H1 (cell line): ENCODE measurements around the gene DSTYK. TPM values are rescaled to one million over a fixed set of nuclear protein-coding genes. Genes with fewer than 3 reads are reported as not detected.

Experiments used
- CTCF ChIA-PET: fragments of 300-600 bp; sonication (Branson Sonifier 250); formaldehyde crosslinking; loops from one replicate; lab custom pipeline; 2021; ENCODE audit not compliant: partially characterized antibody; lab: Charles Lee
- POLR2A ChIA-PET: fragments of 300-600 bp; sonication (Branson Sonifier 250); formaldehyde crosslinking; loops from one replicate; lab custom pipeline; 2021; ENCODE audit warnings: inconsistent platforms; ENCODE audit not compliant: partially characterized antibody; lab: Charles Lee
- DNase-seq, 2 experiments: peaks; one replicate each; pipeline versions ENCODE4 v3.0.0 to v3.0.0-alpha.2; 2010 to 2022; ENCODE audit warnings: low spot score in 2 of 2, low read depth in 1 of 2, mixed read lengths in 1 of 2
- FAIRE-seq: peaks from 2 replicates; lab custom pipeline; 2011; peaks lifted over from hg19 to GRCh38; lab: Jason Lieb, UNC
- H2AFZ ChIP-seq: 2 replicates; pipeline ENCODE4 v1.8.1; 2012; ENCODE audit warnings: low read length, inconsistent platforms
- H2AK5ac ChIP-seq: 2 replicates; pipeline ENCODE4 v1.6.1; 2013; ENCODE audit warnings: low read depth, low read length
- H2BK120ac ChIP-seq: replicated peaks from 2 replicates; pipeline ENCODE3; 2013; ENCODE audit warnings: low read depth, low read length, inconsistent platforms
- H2BK12ac ChIP-seq: 2 replicates; pipeline ENCODE4 v1.6.1; 2013; ENCODE audit warnings: low read depth, low read length
- H2BK15ac ChIP-seq: 2 replicates; pipeline ENCODE4 v1.6.1; 2013; ENCODE audit warnings: low read length
- H2BK20ac ChIP-seq: 2 replicates; pipeline ENCODE4 v1.6.1; 2013; ENCODE audit warnings: low read length
- H2BK5ac ChIP-seq: 2 replicates; pipeline ENCODE4 v1.6.1; 2013; ENCODE audit warnings: low read depth, low read length
- H3K14ac ChIP-seq: 2 replicates; pipeline ENCODE4 v1.6.1; 2013; ENCODE audit warnings: inconsistent platforms; ENCODE audit not compliant: insufficient read length
- H3K18ac ChIP-seq: 2 replicates; pipeline ENCODE4 v1.6.1; 2013; ENCODE audit warnings: low read length; ENCODE audit errors: extremely low read depth
- H3K23ac ChIP-seq: 2 replicates; pipeline ENCODE4 v1.6.1; 2013; ENCODE audit warnings: inconsistent platforms; ENCODE audit not compliant: insufficient read length
- H3K23me2 ChIP-seq: 2 replicates; pipeline ENCODE4 v1.6.1; 2013; ENCODE audit warnings: low read depth, low read length
- H3K27ac ChIP-seq: 2 replicates; pipeline ENCODE4 v1.6.1; 2011; ENCODE audit warnings: low read depth, low read length, inconsistent platforms
- H3K27me3 ChIP-seq, 4 experiments: replicated peaks in 1 of 4; 1 replicate in 1 of 4; 2 replicates in 3 of 4; pipeline versions ENCODE4 v1.6.1 to v1.8.1; 2011 to 2013; ENCODE audit warnings: low read length in 3 of 4, mild to moderate bottlenecking in 3 of 4, inconsistent platforms in 2 of 4, mixed read lengths in 2 of 4, moderate library complexity in 1 of 4; ENCODE audit not compliant: control insufficient read depth in 3 of 4, insufficient read depth in 3 of 4; ENCODE audit errors: extremely low read depth in 1 of 4
- H3K36me3 ChIP-seq, 4 experiments: 2 replicates each; pipeline versions ENCODE4 v1.6.1 to v1.8.1; 2011 to 2013; ENCODE audit warnings: mild to moderate bottlenecking in 4 of 4, low read length in 3 of 4, moderate library complexity in 2 of 4, control low read depth in 1 of 4, inconsistent platforms in 1 of 4; ENCODE audit not compliant: insufficient read depth in 4 of 4, control insufficient read depth in 2 of 4
- H3K4ac ChIP-seq: replicated peaks from 2 replicates; pipeline ENCODE3; 2013; ENCODE audit warnings: low read length, low read depth, mixed read lengths, inconsistent platforms; ENCODE audit not compliant: insufficient read length
- H3K4me1 ChIP-seq, 4 experiments: replicated peaks in 1 of 4; 1 replicate in 1 of 4; 2 replicates in 3 of 4; pipeline versions ENCODE4 v1.6.1 to v1.8.1; 2011 to 2013; ENCODE audit warnings: low read length in 3 of 4, inconsistent platforms in 2 of 4, mixed read lengths in 1 of 4; ENCODE audit not compliant: insufficient read depth in 4 of 4, control insufficient read depth in 3 of 4
- H3K4me2 ChIP-seq, 2 experiments: 2 replicates each; pipeline versions ENCODE4 v1.6.1 to v1.8.1; 2011 to 2013; ENCODE audit warnings: low read depth in 2 of 2, low read length in 2 of 2, control low read depth in 1 of 2, inconsistent platforms in 1 of 2, mild to moderate bottlenecking in 1 of 2; ENCODE audit not compliant: insufficient read depth in 1 of 2
- H3K4me3 ChIP-seq, 4 experiments: fragments of 200-600, 300-600 bp in 1 of 4; sonication (generic), shearing (Covaris generic), sonication (Bioruptor Twin) in 1 of 4; 2 replicates each; pipeline versions ENCODE4 v1.5.1 to v1.8.1; 2011 to 2016; ENCODE audit warnings: low read length in 4 of 4, low read depth in 3 of 4, control low read depth in 2 of 4, inconsistent platforms in 2 of 4, mild to moderate bottlenecking in 2 of 4, mixed read lengths in 1 of 4, moderate library complexity in 1 of 4; ENCODE audit not compliant: insufficient read depth in 2 of 4; ENCODE audit errors: extremely low read depth in 1 of 4
- H3K56ac ChIP-seq: replicated peaks from 2 replicates; pipeline ENCODE3; 2013; ENCODE audit warnings: low read depth, mild to moderate bottlenecking, mixed read lengths, low read length, inconsistent platforms; ENCODE audit not compliant: insufficient read length
- H3K79me1 ChIP-seq: 2 replicates; pipeline ENCODE4 v1.6.1; 2013; ENCODE audit warnings: low read depth, low read length, control low read depth
- H3K79me2 ChIP-seq, 2 experiments: 2 replicates each; pipeline versions ENCODE4 v1.6.1 to v1.8.1; 2012 to 2013; ENCODE audit warnings: low read length in 2 of 2, mild to moderate bottlenecking in 2 of 2, inconsistent platforms in 1 of 2; ENCODE audit not compliant: insufficient read depth in 2 of 2, control insufficient read depth in 1 of 2
- H3K9ac ChIP-seq, 4 experiments: replicated peaks in 1 of 4; 1 replicate in 1 of 4; 2 replicates in 3 of 4; pipeline versions ENCODE4 v1.6.1 to v1.8.1; 2011 to 2013; ENCODE audit warnings: low read depth in 3 of 4, low read length in 3 of 4, control low read depth in 2 of 4, mild to moderate bottlenecking in 2 of 4, moderate library complexity in 2 of 4, inconsistent platforms in 1 of 4; ENCODE audit errors: extremely low read depth in 1 of 4
- H3K9me3 ChIP-seq, 2 experiments: 2 replicates each; pipeline versions ENCODE4 v1.6.1 to v1.8.1; 2012 to 2013; ENCODE audit warnings: mild to moderate bottlenecking in 2 of 2, moderate library complexity in 2 of 2, control low read depth in 1 of 2, inconsistent platforms in 1 of 2, low read depth in 1 of 2, low read length in 1 of 2, mixed read lengths in 1 of 2; ENCODE audit not compliant: insufficient read depth in 2 of 2
- H4K20me1 ChIP-seq, 2 experiments: replicated peaks in 1 of 2; 2 replicates each; pipeline versions ENCODE3 to v1.8.1; 2011 to 2013; ENCODE audit warnings: inconsistent platforms in 2 of 2, low read length in 2 of 2, mild to moderate bottlenecking in 1 of 2; ENCODE audit not compliant: insufficient read depth in 2 of 2, control insufficient read depth in 1 of 2
- H4K5ac ChIP-seq: 2 replicates; pipeline ENCODE4 v1.6.1; 2013; ENCODE audit warnings: low read length, low read depth, mixed read lengths, inconsistent platforms; ENCODE audit not compliant: insufficient read length
- H4K8ac ChIP-seq: 2 replicates; pipeline ENCODE4 v1.8.0; 2013; ENCODE audit warnings: mild to moderate bottlenecking, moderate library complexity, low read length, inconsistent platforms; ENCODE audit not compliant: insufficient read depth; ENCODE audit errors: extremely low read depth
- H4K91ac ChIP-seq: replicated peaks from 2 replicates; pipeline ENCODE3; 2013; ENCODE audit warnings: low read length, mixed read lengths, inconsistent platforms; ENCODE audit not compliant: insufficient read length
- BACH1 ChIP-seq: IDR thresholded peaks from 2 replicates; pipeline ENCODE4 v1.6.1; 2012; ENCODE audit warnings: low read length, improper control_type of control experiment
- BCL11A ChIP-seq, 2 experiments: IDR thresholded peaks; one replicate each; pipeline ENCODE4 v1.6.1; 2011; ENCODE audit warnings: low read depth in 2 of 2, low read length in 2 of 2, mild to moderate bottlenecking in 2 of 2
- CHD2 ChIP-seq: IDR thresholded peaks from 2 replicates; pipeline ENCODE4 v1.6.1; 2012; ENCODE audit warnings: low read length, improper control_type of control experiment
- JUND ChIP-seq: IDR thresholded peaks from 2 replicates; pipeline ENCODE4 v1.6.1; 2011; ENCODE audit warnings: mild to moderate bottlenecking, improper control_type of control experiment, low read length
- KDM1A ChIP-seq: fragments of 200-600, 300-600 bp; sonication (generic); IDR thresholded peaks from 2 replicates; pipeline ENCODE4 v1.7.1; 2016; ENCODE audit warnings: mild to moderate bottlenecking, low read length, borderline replicate concordance
- KDM4A ChIP-seq: IDR thresholded peaks from one replicate; pipeline ENCODE4 v1.7.1; 2012; ENCODE audit warnings: low read depth, mild to moderate bottlenecking, moderate library complexity, low read length, inconsistent platforms; ENCODE audit not compliant: severe bottlenecking
- RBBP5 ChIP-seq: IDR thresholded peaks from 2 replicates; pipeline ENCODE4 v1.7.1; 2012; ENCODE audit warnings: low read depth, mild to moderate bottlenecking, inconsistent platforms, low read length, moderate library complexity, borderline replicate concordance
- RFX5 ChIP-seq: IDR thresholded peaks from 2 replicates; pipeline ENCODE4 v1.6.1; 2011; ENCODE audit warnings: low read depth, low read length, improper control_type of control experiment, borderline replicate concordance
- TBP ChIP-seq: IDR thresholded peaks from 2 replicates; pipeline ENCODE4 v1.6.1; 2011; ENCODE audit warnings: low read depth, low read length, improper control_type of control experiment
- WGBS, 2 experiments: shearing (Covaris generic) in 1 of 2; methylation state at CpG; one replicate each; pipeline versions ENCODE4 v1.1.6 to v1.1.7; 2013 to 2015; ENCODE audit warnings: low lambda C conversion rate in 2 of 2, mixed read lengths in 2 of 2, inconsistent platforms in 1 of 2, low coverage in 1 of 2, missing lambda C conversion rate in 1 of 2; ENCODE audit not compliant: insufficient replicate concordance in 2 of 2, insufficient coverage in 1 of 2, insufficient read length in 1 of 2; ENCODE audit errors: extremely low coverage in 1 of 2, missing lambda C conversion rate in 1 of 2; 5-methylcytosine and 5-hydroxymethylcytosine counted together
- polyA plus RNA-seq, 7 experiments: library from polyadenylated mRNA; depleted of rRNA in 3 of 7; stranded (reverse) in 5 of 7; unstranded in 2 of 7; fragments of >200 nt in 5 of 7; fragments of 200-250 nt in 2 of 7; gene quantifications; 1 replicate in 5 of 7; 2 replicates in 1 of 7; 4 replicates in 1 of 7; pipeline versions ENCODE4 v1.2.1 to v1.2.3, GENCODE V29; 2011 to 2013; ENCODE audit warnings: missing spikeins in 2 of 7, mixed read lengths in 2 of 7
- total RNA-seq: library from RNA; stranded (reverse); fragmentation: NEBNext Ultra II Directional; extraction: Animal tissue kit (Norgen Biotek cat#: 25700); gene quantifications from 2 replicates; pipeline ENCODE4 v1.2.1, GENCODE V29; 2021
- TF ChIP-seq, protein P1 (sequence below): IDR thresholded peaks from 2 replicates; pipeline ENCODE4 v1.6.1; 2012; ENCODE audit warnings: inconsistent platforms

The DSTYK gene
- total and polyA plus RNA-seq, 2 of the 8 experiments (the other 6 are each of a cell fraction or from before 2014, with no cell fraction given), result 2.7 to 8.5 TPM

GRCh38 chr1:205109711-205110110 is 101.8 kb downstream of the DSTYK start:
- Histone ChIP-seq H3K36me3 (peaks cover 1 to 32% (median 20%) of the 10 kb centered on the region in 4 experiments; a peak in 7 of 8 replicates), H3K79me2 (0 out of 4 replicates have a peak, but pooled peaks cover 2% of the 10 kb centered on the region in 2 experiments)

More at GRCh38 chr1:205109711-205110110, 101.8 kb downstream of the DSTYK start:
- Histone ChIP-seq H3K23me2 (no peaks in the 10 kb centered on the region), H3K4ac (no peak overlapping the region), H2AFZ (no peak overlapping the region), H2BK15ac (no peak overlapping the region), H2BK5ac (no peak overlapping the region), H2BK20ac (no peak overlapping the region), H2BK12ac (no peak overlapping the region), H4K91ac (no peak overlapping the region), H3K18ac (no peak overlapping the region), H3K27ac (no peak overlapping the region), H3K27me3 (no peaks in the 10 kb centered on the region), H2AK5ac (no peak overlapping the region), H3K4me3 (no peak overlapping the region), H3K79me1 (no peaks in the 10 kb centered on the region; the same call in 1 of the 2 replicates), H3K14ac (no peak overlapping the region), H3K4me2 (no peak overlapping the region), H3K9ac (no peak overlapping the region), H2BK120ac (no peak overlapping the region), H3K23ac (no peak overlapping the region), H3K56ac (no peak overlapping the region), H4K5ac (no peak overlapping the region), H3K4me1 (no peaks in the 10 kb centered on the region; a peak in 1 of 7 replicates), H4K8ac (no peak overlapping the region), H3K9me3 (no peaks in the 10 kb centered on the region), H4K20me1 (peaks cover 0 to 1% of the 10 kb centered on the region in 2 experiments)
- TF ChIP-seq RBBP5 (no peak), TBP (no peak), KDM1A (no peak), CHD2 (no peak), JUND (no peak), BCL11A (IDR thresholded peaks at IDR 0.05; ENCODE audit: low read depth in 2 of 2, low read length in 2 of 2) (no peak), BACH1 (no peak), KDM4A (no peak), RFX5 (no peak)
- TF ChIP-seq, protein P1, sequence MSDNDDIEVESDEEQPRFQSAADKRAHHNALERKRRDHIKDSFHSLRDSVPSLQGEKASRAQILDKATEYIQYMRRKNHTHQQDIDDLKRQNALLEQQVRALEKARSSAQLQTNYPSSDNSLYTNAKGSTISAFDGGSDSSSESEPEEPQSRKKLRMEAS, result no peak
- WGBS, 2 experiments, result 80% methylated on average over 5 of the region's 5 CpGs; no CpG with 5 or more reads in 1 of the 2 experiments
- DNase-seq (no peak), FAIRE-seq (no peak)
- POLR2A ChIA-PET, result interaction anchor here (0.8 to 3.3 kb wide), 3 partner anchors 12 to 14 kb away, joined by 3 to 21 read pairs (median 4); partner anchors contain the start of gene RBBP5
- CTCF ChIA-PET, result interaction anchor here (0.6 to 3.2 kb wide), 16 partner anchors 10 to 156 kb away, joined by 3 to 16 read pairs (median 4); partner anchors contain the start of gene RBBP5
